Muscle layer of duodenum (tissue), 2 donors: ENCODE results near the gene TIRAP.

Source experiments
- H3K27ac ChIP-seq: one replicate; pipeline ENCODE4 v1.7.0; 2013; ENCODE audit warnings: mild to moderate bottlenecking, low read length
- H3K27me3 ChIP-seq: one replicate; pipeline ENCODE4 v1.7.0; 2013; ENCODE audit warnings: low read depth, mild to moderate bottlenecking, control low read depth, low read length
- H3K36me3 ChIP-seq, 2 donors: one replicate each; pipeline ENCODE4 v1.7.0; 2013; ENCODE audit warnings: low read length in 2 of 2, control low read depth in 1 of 2, mild to moderate bottlenecking in 1 of 2; ENCODE audit not compliant: insufficient read depth in 2 of 2, control insufficient read depth in 1 of 2
- H3K4me1 ChIP-seq, 2 donors: one replicate each; pipeline ENCODE4 v1.7.0; 2013; ENCODE audit warnings: low read length in 2 of 2, mild to moderate bottlenecking in 2 of 2, control low read depth in 1 of 2, moderate library complexity in 1 of 2; ENCODE audit not compliant: insufficient read depth in 2 of 2, control insufficient read depth in 1 of 2
- H3K4me3 ChIP-seq, 2 donors: one replicate each; pipeline ENCODE4 v1.7.0; 2013; ENCODE audit warnings: low read length in 2 of 2, low read depth in 1 of 2, mild to moderate bottlenecking in 1 of 2
- H3K9me3 ChIP-seq, 2 donors: one replicate each; pipeline ENCODE4 v1.7.0; 2013; ENCODE audit warnings: low read length in 2 of 2, control low read depth in 1 of 2, mild to moderate bottlenecking in 1 of 2; ENCODE audit not compliant: control insufficient read depth in 1 of 2
- donor health status: healthy.

The TIRAP gene

DNA sequence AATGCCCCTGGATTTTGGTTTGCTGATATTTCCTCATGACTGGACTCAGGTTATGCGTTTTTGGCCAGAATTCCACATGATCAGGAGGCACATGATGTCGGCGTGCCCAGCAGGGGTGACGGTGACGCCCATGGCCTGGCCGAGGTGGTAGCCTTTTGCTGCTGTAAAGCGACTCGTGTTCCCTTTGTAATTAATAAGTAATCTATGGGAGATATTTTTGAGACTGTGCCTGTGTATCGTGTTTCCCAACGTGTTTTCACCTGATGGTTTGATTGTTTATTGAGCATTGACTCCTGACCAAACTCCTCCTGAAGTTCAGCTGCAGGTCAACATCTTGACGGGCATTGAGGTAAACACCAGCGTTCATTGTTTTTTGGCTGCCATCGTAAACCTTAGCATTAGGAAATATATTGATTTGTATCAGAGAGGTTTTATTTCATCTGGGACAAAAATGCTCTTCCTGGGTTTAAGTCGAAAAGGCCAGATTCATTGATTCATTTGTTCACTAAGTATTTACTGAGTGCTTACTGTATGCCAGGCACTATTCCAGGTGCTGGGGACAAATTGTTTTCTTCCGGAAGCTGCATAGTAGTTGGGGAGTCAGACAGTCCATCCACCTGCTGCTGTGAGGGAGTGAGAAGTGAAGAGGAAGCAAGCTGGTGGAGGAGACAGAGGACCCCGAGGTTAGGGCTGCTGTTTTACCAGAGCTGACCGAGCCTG is 44.5 kb downstream of the TIRAP start:
- H3K36me3 ChIP-seq, result peaks cover 5 to 6% of the 10 kb centered on the region in 2 donors
- H3K4me3 ChIP-seq, result no peak overlapping the region
- H3K9me3 ChIP-seq, result no peaks in the 10 kb centered on the region
- H3K4me1 ChIP-seq, result peaks cover 0 to 8% of the 10 kb centered on the region in 2 donors
- H3K27ac ChIP-seq, result no peak overlapping the region
- H3K27me3 ChIP-seq, result no peaks in the 10 kb centered on the region

DNA sequence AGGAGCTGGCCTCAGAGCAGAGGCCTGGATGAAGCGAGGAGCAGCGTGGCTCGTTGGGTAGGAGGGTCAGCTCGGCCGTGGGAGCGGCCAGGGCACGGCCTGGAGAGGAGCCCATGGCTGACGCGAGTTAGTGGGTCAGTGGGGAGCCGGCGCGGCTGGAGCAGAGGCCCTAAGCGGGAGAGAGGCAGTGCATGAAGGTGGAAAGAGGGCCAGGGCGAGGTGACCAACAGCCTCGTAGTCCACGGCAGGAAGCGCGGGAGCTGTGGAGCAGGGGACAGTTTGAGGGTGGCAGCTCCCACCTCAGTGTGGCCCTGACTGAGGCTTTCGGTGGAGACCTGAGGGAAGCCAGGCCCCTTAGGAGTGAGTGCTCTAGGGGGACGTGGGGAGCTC is 45.1 kb downstream of the TIRAP start:
- no peak overlapping the region for H3K4me3 ChIP-seq
- H3K36me3 ChIP-seq, result peaks cover 5 to 6% of the 10 kb centered on the region in 2 donors
- no peaks in the 10 kb centered on the region for H3K9me3 ChIP-seq
- H3K27me3 ChIP-seq, result no peaks in the 10 kb centered on the region
- H3K27ac ChIP-seq, result no peak overlapping the region
- H3K4me1 ChIP-seq, result peaks cover 0 to 8% of the 10 kb centered on the region in 2 donors

DNA sequence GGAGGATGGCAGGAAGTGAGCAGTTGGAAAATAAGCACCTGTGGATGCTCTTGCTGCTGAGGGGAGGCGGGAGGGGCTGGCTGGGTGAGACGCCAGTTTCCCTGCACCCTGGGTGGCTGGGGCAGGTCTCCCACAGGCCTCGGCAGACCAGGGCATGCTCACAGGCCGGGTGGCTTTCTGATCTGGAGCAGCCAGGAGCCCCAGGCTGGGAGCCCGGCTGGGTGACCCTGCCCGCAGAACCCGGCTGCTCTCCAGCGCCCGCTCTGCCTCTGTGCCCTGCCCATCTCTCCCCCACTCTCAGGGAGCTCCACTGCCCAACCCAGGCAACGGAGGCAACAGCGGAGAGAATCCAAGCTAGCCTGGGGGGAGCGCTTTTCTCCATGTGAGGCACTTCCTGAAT is 45.6 kb downstream of the TIRAP start:
- Histone ChIP-seq H3K4me1 (peaks cover 0 to 8% of the 10 kb centered on the region in 2 donors), H3K27me3 (no peaks in the 10 kb centered on the region), H3K36me3 (peaks cover 5 to 6% of the 10 kb centered on the region in 2 donors), H3K27ac (no peak overlapping the region), H3K4me3 (no peak overlapping the region), H3K9me3 (no peaks in the 10 kb centered on the region)

DNA sequence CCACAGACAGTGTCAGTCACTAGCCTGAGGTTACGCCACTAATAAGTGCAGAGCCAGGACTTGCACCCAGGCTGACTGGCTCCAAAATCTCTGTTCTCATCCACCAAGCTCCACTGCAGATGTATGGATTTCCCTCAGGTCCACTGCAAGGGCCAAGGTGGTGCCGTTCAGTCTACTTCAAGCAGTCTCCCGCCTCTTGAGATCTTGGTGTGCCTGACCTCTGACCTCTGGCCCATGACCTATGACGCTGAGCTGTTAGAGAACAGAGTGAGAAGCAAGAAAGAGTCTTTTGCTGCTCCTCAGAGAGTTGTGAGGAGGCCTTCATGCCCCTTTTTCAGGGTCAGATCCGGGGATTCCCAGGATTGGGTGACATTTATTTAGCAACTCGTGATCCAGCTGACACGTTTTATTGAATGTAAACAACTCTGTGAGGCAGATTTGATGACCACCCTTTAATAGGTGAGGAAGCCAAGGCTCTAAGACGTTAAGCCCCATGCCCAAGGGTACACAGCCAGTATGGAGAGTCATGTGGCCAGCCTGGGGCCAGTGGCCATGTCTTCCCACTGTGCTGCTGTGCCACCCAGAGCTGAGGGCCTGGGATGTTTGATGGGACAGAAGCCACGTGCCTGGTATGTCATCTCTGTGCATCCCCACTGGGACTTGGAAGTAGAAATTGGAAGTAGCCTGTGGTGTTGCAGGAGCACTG is 46.2 kb downstream of the TIRAP start:
- H3K27ac ChIP-seq, result no peak overlapping the region
- peaks cover 5 to 6% of the 10 kb centered on the region in 2 donors for H3K36me3 ChIP-seq
- no peaks in the 10 kb centered on the region for H3K27me3 ChIP-seq
- H3K4me1 ChIP-seq, result peaks cover 0 to 8% of the 10 kb centered on the region in 2 donors
- H3K9me3 ChIP-seq, result no peaks in the 10 kb centered on the region
- H3K4me3 ChIP-seq, result no peak overlapping the region

DNA sequence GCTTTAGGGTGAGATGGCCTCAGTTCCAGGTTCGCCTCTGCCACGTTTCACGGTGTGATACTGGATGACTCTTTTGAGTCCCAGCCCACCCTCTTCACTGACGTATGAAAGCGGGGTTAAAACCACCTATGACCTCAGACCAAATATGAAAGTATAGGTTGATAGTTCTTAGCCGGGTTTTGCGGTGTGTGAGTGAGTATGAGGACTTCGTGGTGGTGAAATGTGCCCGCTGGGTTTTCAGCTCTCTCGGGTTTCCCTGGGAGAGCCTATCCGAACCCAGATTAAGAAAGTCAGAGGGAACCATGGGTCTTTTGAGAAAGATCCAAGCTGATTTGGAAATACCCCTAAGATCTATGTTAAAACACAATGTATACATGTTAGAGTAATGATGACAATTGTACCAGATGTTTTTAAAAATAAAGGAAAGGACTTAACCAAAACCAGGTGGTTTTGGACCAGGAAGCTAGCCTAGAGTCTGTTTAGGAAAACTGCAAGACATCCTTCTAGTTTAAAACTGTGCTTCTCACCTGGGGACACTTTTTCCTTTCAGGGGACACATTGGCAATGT is 46.8 kb downstream of the TIRAP start:
- Histone ChIP-seq H3K27me3 (no peaks in the 10 kb centered on the region), H3K9me3 (no peaks in the 10 kb centered on the region), H3K36me3 (peaks cover 5 to 6% of the 10 kb centered on the region in 2 donors), H3K4me1 (peaks cover 0 to 8% of the 10 kb centered on the region in 2 donors), H3K27ac (no peak overlapping the region), H3K4me3 (no peak overlapping the region)

DNA sequence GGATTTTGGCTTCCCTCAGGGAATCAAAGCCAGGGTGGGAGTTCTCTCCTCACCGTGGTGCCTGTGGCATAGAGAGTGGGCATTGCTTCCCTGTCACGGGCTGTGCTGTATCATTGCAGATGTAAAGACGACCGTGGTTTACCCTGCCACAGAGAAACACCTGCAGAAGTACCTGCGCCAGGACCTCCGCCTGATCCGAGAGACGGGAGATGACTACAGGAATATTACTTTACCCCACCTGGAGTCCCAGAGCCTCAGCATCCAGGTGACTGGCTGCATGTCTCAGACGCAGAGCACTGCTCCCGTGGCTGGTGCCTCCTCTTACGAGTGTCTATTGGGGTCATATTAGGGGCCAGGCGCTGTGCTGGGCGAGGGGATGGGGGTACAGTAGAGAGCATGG is 48.4 kb downstream of the TIRAP start:
- Histone ChIP-seq H3K27ac (no peak overlapping the region), H3K4me3 (no peak overlapping the region), H3K9me3 (no peaks in the 10 kb centered on the region), H3K4me1 (peaks cover 0 to 8% of the 10 kb centered on the region in 2 donors), H3K36me3 (peaks cover 5 to 6% of the 10 kb centered on the region in 2 donors), H3K27me3 (no peaks in the 10 kb centered on the region)

DNA sequence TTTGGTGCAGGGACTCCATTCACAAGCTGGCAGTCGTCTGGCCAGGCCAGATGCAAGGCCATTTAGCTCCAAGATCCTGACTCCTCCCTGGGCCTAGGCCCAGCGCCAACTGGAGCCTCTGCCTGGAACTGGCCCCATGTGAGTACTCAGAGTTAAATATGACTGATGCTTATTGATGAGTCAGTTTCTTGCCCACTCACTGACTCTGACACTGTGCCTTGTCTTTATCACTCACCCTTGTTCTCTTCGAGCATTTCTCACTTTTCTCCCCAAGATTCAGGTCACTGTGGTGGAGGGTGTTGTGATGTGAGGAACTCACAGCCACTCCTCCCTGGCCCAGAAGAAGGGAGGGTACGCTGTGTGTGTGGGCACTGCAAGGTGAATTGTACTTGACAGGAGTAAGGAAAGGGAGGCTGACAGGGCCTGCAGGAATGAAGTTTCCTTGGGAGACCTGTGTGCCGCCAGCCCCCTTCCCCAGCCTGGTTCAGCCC is 49.4 kb downstream of the TIRAP start:
- peaks cover 5 to 6% of the 10 kb centered on the region in 2 donors for H3K36me3 ChIP-seq
- no peaks in the 10 kb centered on the region for H3K27me3 ChIP-seq
- H3K4me1 ChIP-seq, result peaks cover 0 to 8% of the 10 kb centered on the region in 2 donors
- H3K27ac ChIP-seq, result no peak overlapping the region
- H3K9me3 ChIP-seq, result no peaks in the 10 kb centered on the region
- H3K4me3 ChIP-seq, result no peak overlapping the region

DNA sequence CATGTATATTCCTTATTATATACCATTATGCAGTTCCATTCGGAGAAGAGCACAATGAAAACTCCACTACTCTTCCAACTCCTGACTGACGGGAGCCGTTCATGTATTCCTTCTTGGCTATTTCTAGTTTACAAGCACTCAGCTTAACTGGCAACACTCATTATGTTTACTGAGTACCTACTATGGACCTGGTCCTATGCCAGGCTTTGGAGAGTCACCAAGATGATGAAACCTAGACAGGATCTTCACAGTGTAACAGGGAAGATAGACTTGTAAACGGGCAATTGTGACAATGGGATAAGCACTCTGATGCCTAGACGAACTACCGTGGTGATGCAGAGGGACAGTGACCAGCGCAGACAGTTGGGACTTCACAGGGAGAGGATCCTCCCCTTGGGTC is 50.2 kb downstream of the TIRAP start:
- Histone ChIP-seq H3K27ac (no peak overlapping the region), H3K4me1 (peaks cover 0 to 8% of the 10 kb centered on the region in 2 donors)

DNA sequence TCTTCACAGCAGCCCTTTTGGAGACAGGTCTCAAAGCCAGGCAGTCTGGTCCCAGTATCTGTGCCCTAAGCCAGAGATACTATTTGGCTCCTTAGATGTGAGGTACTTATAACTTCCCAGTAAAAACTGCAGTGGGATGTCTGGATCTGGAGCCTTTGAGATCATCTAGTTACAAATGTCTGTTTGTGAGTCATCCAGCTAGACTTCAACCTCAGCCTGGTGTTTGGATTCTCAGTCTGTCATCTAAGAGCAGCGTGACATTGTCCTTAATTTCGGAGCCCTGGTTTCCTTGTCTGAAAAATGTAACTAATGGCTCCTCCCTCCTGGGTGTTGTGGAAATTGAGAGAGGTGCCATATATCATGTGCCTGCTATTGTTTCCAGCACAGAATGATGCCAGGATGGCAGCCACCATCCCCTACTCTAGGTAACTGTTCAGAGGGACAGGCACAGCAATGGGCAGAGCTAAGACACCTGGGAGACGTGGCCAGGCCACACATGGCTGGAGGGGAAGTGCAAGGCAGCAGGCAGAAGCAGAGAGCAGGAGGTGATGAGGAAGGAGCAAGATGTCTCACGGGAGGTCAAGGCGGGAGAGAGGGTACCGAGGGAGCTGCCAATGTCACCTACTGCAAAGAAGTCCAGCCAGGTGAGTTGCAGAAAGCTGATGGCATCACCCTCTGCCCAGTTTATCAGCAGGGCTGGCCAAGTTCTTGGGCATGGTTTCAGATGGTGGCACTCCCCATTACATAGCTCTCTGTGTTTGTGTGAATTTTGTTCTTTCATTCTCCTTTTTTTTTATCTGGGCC is 52.0 kb downstream of the TIRAP start:
- Histone ChIP-seq H3K4me1 (peaks cover 0 to 21% of the 10 kb centered on the region in 2 donors), H3K27me3 (no peaks in the 10 kb centered on the region), H3K27ac (no peak overlapping the region), H3K9me3 (no peaks in the 10 kb centered on the region), H3K36me3 (peaks cover 6 to 16% of the 10 kb centered on the region in 2 donors), H3K4me3 (no peak overlapping the region)

More for the DNA sequence above, 50.2 kb downstream of the TIRAP start:
- Histone ChIP-seq H3K4me3 (no peak overlapping the region), H3K9me3 (no peaks in the 10 kb centered on the region), H3K27me3 (no peaks in the 10 kb centered on the region), H3K36me3 (peaks cover 5 to 6% of the 10 kb centered on the region in 2 donors)

DNA sequence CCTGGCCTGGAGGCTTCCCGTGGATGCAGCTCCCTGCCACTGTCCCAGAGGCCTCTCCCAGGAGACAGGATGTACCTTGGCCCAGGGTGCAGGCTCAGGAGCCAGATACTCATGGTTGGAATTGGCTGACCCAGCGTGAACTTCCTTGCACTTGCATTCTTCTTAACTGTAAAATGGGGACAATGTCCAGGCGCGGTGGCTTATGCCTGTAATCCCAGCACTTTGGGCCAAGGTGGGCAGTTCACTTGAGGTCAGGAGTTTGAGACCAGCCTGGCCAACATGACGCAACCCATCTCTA is 52.5 kb downstream of the TIRAP start:
- Histone ChIP-seq H3K27ac (no peak overlapping the region), H3K4me3 (no peak overlapping the region), H3K36me3 (peaks cover 6 to 16% of the 10 kb centered on the region in 2 donors), H3K27me3 (no peaks in the 10 kb centered on the region), H3K4me1 (peaks cover 0 to 25% of the 10 kb centered on the region in 2 donors), H3K9me3 (no peaks in the 10 kb centered on the region)

DNA sequence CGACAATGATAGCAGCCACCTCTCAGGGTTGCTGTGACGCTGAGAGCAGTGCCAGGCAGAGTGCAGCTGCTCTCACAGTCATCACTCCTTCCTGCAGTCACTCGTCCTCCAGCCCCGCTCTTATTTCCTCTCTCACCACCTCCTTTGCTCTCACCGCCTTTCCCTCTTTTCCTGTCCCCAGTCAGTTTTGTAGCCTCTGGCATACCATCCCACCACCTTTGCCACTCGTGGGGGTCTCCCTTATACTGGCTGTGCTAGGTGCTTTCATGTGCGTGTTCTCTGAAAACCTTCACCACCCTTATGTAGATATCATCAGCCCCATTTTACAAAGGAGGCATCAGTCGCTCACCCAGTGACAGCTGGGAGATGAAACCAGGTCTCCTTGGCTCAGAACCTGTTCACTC is 53.2 kb downstream of the TIRAP start:
- Histone ChIP-seq H3K9me3 (no peaks in the 10 kb centered on the region), H3K4me3 (no peak overlapping the region), H3K36me3 (peaks cover 4 to 17% of the 10 kb centered on the region in 2 donors), H3K4me1 (peaks cover 0 to 25% of the 10 kb centered on the region in 2 donors), H3K27me3 (no peaks in the 10 kb centered on the region), H3K27ac (no peak overlapping the region)
